CD4-positive, alpha-beta T cell (primary cell): ENCODE data around the gene LILRB4. TPM values are rescaled to one million over a fixed set of nuclear protein-coding genes. Genes with fewer than 3 reads are reported as not detected.

Source experiments
- ATAC-seq: fragments of 200-7000 bp; cut with Tn5 transposase; one replicate; pipeline ENCODE4 v1.10.0; 2022; ENCODE audit warnings: mild to moderate bottlenecking; ENCODE audit not compliant: poor library complexity
- CTCF ChIA-PET: fragments of 350-600 bp; sonication (Branson Sonifier 250); formaldehyde crosslinking; loops from one replicate; lab custom pipeline; 2021; ENCODE audit warnings: antibody characterized with exemption, inconsistent platforms; lab: Charles Lee
- POLR2A ChIA-PET: fragments of 350-600 bp; sonication (Branson Sonifier 250); formaldehyde crosslinking; loops from one replicate; lab custom pipeline; 2021; ENCODE audit warnings: antibody characterized with exemption, inconsistent platforms; lab: Charles Lee
- DNase-seq, 14 experiments: peaks; one replicate each; pipeline ENCODE4 v3.0.0-alpha.2; 2013 to 2020; ENCODE audit warnings: mixed read lengths in 2 of 14
- H3K27ac ChIP-seq, 2 donors: one replicate each; pipeline versions ENCODE4 v1.5.1 to v1.7.0; 2013; ENCODE audit warnings: low read length in 2 of 2, low read depth in 1 of 2, mild to moderate bottlenecking in 1 of 2
- H3K27me3 ChIP-seq, 2 experiments: 1 replicate in 1 of 2; 2 replicates in 1 of 2; pipeline versions ENCODE4 v1.6.1 to v1.7.0; 2013; ENCODE audit warnings: low read length in 2 of 2, control low read depth in 1 of 2, mild to moderate bottlenecking in 1 of 2, moderate library complexity in 1 of 2; ENCODE audit not compliant: insufficient read depth in 2 of 2, control insufficient read depth in 1 of 2
- H3K36me3 ChIP-seq: one replicate; pipeline ENCODE4 v1.6.1; 2013; ENCODE audit warnings: low read length, control low read depth; ENCODE audit not compliant: insufficient read depth
- H3K4me1 ChIP-seq: one replicate; pipeline ENCODE4 v1.6.1; 2013; ENCODE audit warnings: low read length, control low read depth; ENCODE audit not compliant: insufficient read depth
- H3K4me3 ChIP-seq: one replicate; pipeline ENCODE4 v1.5.1; 2013; ENCODE audit warnings: mild to moderate bottlenecking, low read length, moderate library complexity
- H3K9me3 ChIP-seq, 2 experiments: 1 replicate in 1 of 2; 2 replicates in 1 of 2; pipeline versions ENCODE4 v1.6.1 to v1.7.0; 2013; ENCODE audit warnings: low read length in 2 of 2, mild to moderate bottlenecking in 2 of 2, control low read depth in 1 of 2, moderate library complexity in 1 of 2; ENCODE audit not compliant: control insufficient read depth in 1 of 2, insufficient read depth in 1 of 2
- H3K27ac Mint-ChIP-seq: one replicate; pipeline ENCODE4 v1.8.0; 2020; ENCODE audit warnings: mixed read lengths
- H3K27me3 Mint-ChIP-seq: one replicate; pipeline ENCODE4 v1.8.0; 2021; ENCODE audit warnings: mixed read lengths
- H3K36me3 Mint-ChIP-seq: one replicate; pipeline ENCODE4 v1.8.0; 2021; ENCODE audit warnings: low read depth, mixed read lengths
- H3K4me1 Mint-ChIP-seq: one replicate; pipeline ENCODE4 v1.8.0; 2021; ENCODE audit warnings: low read depth, mixed read lengths
- H3K4me3 Mint-ChIP-seq: one replicate; pipeline ENCODE4 v1.8.0; 2020; ENCODE audit warnings: mild to moderate bottlenecking, mixed read lengths
- H3K9me3 Mint-ChIP-seq: one replicate; pipeline ENCODE4 v1.8.0; 2020; ENCODE audit warnings: mixed read lengths
- CTCF ChIP-seq: fragments of 200-600 bp; IDR thresholded peaks from one replicate; pipeline ENCODE4 v1.8.0; 2022; ENCODE audit warnings: antibody characterized with exemption, mild to moderate bottlenecking
- intact Hi-C, 2 experiments: fragments of 100-400 bp; cut with DNase I in 1 of 2; cut with micrococcal nuclease in 1 of 2; formaldehyde crosslinking; loops; one replicate each; pipeline versions ENCODE4 v1.15.1 to v1.9.0; 2023 to 2025; cut with DNase I, micrococcal nuclease
- polyA plus RNA-seq, 2 donors: library from polyadenylated mRNA; unstranded; fragments of 120-200 nt; gene quantifications; one replicate each; pipeline ENCODE4 v1.2.1, GENCODE V29; 2013
- total RNA-seq, 174 experiments: library from RNA in 2 of 174; stranded (reverse) in 2 of 174; gene quantifications; one replicate each; pipeline ENCODE4 v1.2.3 and lab custom pipeline; 2021 to 2026

Gene LILRB4
- total RNA-seq (under 1 TPM; 0.22 to 0.60 TPM), total RNA-seq (lab: John Stamatoyannopoulos, UW) (0 to 11.9 (median 0.57) reads per million in 172 experiments)
- polyA plus RNA-seq (2013, experiment 1 of 2), result 7.8 TPM
- polyA plus RNA-seq (2013, experiment 2 of 2), result 8.0 TPM

DNA sequence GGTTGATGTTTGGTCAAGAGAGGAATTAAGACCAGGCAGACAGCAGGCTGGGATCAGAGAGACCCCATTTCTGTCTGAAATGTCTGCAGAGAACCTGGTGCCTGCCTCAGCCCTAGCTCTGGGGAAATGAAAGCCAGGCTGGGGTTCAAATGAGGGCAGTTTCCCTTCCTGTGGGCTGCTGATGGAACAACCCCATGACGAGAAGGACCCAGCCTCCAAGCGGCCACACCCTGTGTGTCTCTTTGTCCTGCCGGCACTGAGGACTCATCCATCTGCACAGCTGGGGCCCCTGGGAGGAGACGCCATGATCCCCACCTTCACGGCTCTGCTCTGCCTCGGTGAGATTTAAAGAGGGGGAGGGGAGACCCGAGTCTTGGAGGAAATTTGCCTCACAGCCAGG lies at the start of gene LILRB4:
Gene LILRB4, plus strand, starts transcription at position 256 of the 400 bp plus-strand sequence. Its CDS starts 49 bp downstream, at position 305.
- ChIA-PET POLR2A (no interaction called here), CTCF (no interaction called here)
- no peak within 1 kb of the TSS for H3K4me3 Mint-ChIP-seq
- intact Hi-C loops, result no loop called here
- H3K9me3 ChIP-seq, result peaks cover under 1 to 39% of the 10 kb centered on the region in 2 experiments
- ATAC-seq (no peak), DNase-seq (peak in 2 of 14 experiments; percentile 49 to 59)
- peaks cover 7 to 12% of the 10 kb centered on the region in 2 experiments for H3K27me3 ChIP-seq
- H3K4me1 ChIP-seq, result no peaks in the 10 kb centered on the region
- H3K36me3 ChIP-seq, result no peaks in the 10 kb centered on the region
- H3K4me3 ChIP-seq, result no peak within 1 kb of the TSS
- H3K9me3 Mint-ChIP-seq, result no peaks in the 10 kb centered on the region
- no peak within 1 kb of the TSS for H3K27ac ChIP-seq
- H3K27me3 Mint-ChIP-seq, result peaks cover 42% of the 10 kb centered on the region
- no peaks in the 10 kb centered on the region for H3K4me1 Mint-ChIP-seq
- H3K27ac Mint-ChIP-seq, result no peak within 1 kb of the TSS
- TF ChIP-seq CTCF, result no peak
- no peaks in the 10 kb centered on the region for H3K36me3 Mint-ChIP-seq

GRCh38 chr19:54614726-54615125 lies 48.1 kb upstream of the LILRB4 start:
- DNase-seq (no peak), ATAC-seq (no peak)
- H3K27ac Mint-ChIP-seq, result no peak overlapping the region
- no peak overlapping the region for H3K4me3 ChIP-seq
- H3K9me3 Mint-ChIP-seq, result no peaks in the 10 kb centered on the region
- TF ChIP-seq CTCF, result no peak
- no peaks in the 10 kb centered on the region for H3K4me1 Mint-ChIP-seq
- peaks cover 0 to 7% of the 10 kb centered on the region in 2 experiments for H3K9me3 ChIP-seq
- H3K36me3 Mint-ChIP-seq, result no peaks in the 10 kb centered on the region
- no peaks in the 10 kb centered on the region for H3K27me3 ChIP-seq
- no peaks in the 10 kb centered on the region for H3K36me3 ChIP-seq
- H3K4me1 ChIP-seq, result no peaks in the 10 kb centered on the region
- H3K4me3 Mint-ChIP-seq, result no peak overlapping the region
- CTCF ChIA-PET, result no interaction called here
- peaks cover 1% of the 10 kb centered on the region for H3K27me3 Mint-ChIP-seq
- POLR2A ChIA-PET, result no interaction called here
- intact Hi-C loops, result no loop called here
- H3K27ac ChIP-seq, result no peak overlapping the region

DNA sequence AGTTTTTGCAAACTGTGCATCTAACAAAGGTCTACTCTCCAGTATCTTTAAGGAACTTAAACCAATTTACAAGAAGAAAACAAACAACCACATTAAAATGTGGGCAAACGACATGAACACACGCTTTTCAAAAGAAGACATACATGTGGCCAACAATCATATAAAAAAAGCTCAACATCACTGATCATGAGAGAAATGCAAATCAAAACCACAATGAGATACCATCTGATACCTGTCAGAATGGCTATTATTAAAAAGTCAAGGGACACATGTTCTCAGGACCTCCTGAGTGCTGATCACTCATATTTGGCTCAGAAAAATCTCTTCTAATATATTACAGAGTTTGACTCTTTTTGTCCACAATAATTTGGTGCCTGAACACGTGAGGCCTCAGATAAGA lies 46.7 kb upstream of the LILRB4 start:
- ATAC-seq (no peak), DNase-seq (no peak)
- Mint-ChIP-seq H3K4me1 (no peaks in the 10 kb centered on the region), H3K36me3 (no peaks in the 10 kb centered on the region), H3K27ac (no peak overlapping the region), H3K27me3 (no peaks in the 10 kb centered on the region), H3K9me3 (no peaks in the 10 kb centered on the region), H3K4me3 (no peak overlapping the region)
- H3K36me3 ChIP-seq, result no peaks in the 10 kb centered on the region
- no peaks in the 10 kb centered on the region for H3K4me1 ChIP-seq
- TF ChIP-seq CTCF, result no peak
- H3K27ac ChIP-seq, result no peak overlapping the region
- intact Hi-C loops, result no loop called here
- no peaks in the 10 kb centered on the region for H3K27me3 ChIP-seq
- POLR2A ChIA-PET, result no interaction called here
- CTCF ChIA-PET, result no interaction called here
- no peak overlapping the region for H3K4me3 ChIP-seq
- peaks cover 0 to 4% of the 10 kb centered on the region in 2 experiments for H3K9me3 ChIP-seq
